ENCODE results near the gene OGFRL1.

The OGFRL1 gene

GRCh38 chr6:71287038-71287437, 1.6 kb upstream of the OGFRL1 start:
- no peak for DNase-seq (ENCODE audit: low read depth in 2 of 2)

- DNase-seq (ENCODE audit: low read depth in 2 of 2): no peak
Measured at GRCh38 chr6:71287926-71288227, 734 bp upstream of the OGFRL1 start.

GRCh38 chr6:71289039-71289801, 609 bp downstream of the OGFRL1 start:
- no peak for DNase-seq (ENCODE audit: low read depth in 2 of 2)

DNA sequence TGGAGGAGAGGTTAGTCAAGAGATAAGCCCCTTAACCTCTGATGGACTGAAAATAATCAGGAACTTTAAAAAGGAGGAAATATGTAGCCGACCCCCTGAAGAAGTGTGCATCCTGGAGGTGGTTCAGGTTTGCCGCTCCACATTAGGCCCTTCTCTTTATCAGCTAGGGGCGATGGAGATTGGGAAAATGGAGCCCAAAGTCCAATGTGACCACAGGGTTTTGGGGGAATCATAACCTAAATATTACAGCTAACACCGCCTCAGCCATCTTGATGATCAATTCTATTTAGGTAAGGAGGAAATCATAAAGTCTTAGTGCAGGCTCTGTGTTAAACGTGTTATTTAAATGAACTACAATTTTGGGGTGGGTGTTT, 1.2 kb downstream of the OGFRL1 start:
- no peak for DNase-seq (ENCODE audit: low read depth in 2 of 2)

DNA sequence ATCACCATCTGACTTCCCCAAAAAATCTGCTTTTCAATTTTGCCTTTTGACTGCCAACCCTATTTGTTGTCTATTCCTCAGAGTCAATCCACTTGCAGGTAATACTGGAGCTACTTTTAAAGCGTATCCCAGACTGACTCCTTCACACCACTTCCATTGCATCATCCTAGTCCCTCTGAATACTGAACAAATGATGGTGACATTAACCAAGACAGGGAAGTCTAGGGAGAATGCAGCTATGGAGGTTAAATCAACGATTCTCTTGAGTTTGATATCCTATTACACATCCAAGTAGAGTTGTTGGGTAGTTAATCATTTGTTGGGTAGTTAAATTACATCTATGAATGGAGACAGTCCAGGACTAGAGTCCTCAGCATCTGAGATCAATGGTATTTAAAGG, 2.0 kb downstream of the OGFRL1 start:
- DNase-seq (ENCODE audit: low read depth in 2 of 2): no peak

DNA sequence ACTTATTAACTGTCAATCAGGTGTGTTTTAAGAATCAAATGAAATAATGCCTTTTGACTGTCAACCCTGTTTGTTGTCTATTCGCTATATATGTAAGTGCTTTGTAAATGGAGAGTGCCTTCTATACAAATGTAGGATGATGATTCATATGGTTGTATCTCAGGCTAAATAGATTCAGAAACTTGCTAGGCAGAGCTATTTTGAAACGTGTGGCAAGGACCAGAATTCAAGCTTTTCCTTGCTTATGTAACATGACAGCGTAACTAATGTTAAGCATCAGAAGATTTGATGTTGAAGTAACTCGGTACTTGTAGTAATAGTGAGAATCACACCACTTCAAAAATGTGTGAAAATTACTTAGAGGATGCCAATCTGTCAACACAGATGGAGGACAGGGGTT, 3.4 kb downstream of the OGFRL1 start:
- DNase-seq (ENCODE audit: low read depth in 2 of 2): no peak

DNA sequence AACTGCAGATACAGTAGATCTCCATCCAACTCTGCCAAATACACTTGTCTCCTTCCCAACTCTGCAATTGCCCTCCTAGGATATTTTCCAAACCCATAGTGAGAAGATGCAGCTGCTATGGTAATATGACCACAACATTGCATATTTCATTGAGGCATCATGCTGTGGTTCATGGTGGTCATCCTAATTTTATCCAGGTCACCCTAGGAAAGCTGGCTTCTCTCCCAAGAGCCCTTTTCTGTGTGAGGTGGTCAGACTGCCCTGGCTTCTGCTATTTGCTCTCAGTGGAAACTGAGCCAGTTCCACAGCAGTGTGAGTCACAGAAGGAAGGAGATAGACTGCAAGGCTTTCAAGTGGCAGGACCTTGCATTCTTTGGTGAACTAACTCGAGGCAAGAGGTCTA, 5.5 kb downstream of the OGFRL1 start:
- no peak for DNase-seq (ENCODE audit: low read depth in 2 of 2)

DNA sequence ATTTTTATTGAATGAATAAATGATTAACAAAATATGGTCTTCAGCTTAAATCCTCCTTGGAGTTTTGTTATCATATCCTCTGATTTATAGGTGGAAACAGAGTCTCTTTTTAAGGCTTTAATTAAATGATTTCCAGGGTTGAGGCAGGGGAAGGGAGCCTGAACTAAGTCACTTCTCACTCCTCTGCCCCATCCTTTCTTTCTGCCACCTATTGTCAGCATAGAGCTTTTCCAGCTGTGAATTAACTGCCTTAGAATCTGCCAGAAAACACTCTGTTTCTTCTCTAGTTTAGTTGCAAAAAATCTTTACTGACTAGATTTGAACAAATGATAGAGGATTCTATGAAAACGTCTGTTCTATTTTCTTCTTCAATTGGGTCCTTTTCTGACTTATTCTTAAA, 9.8 kb downstream of the OGFRL1 start:
- no peak for DNase-seq (ENCODE audit: low read depth in 2 of 2)

- no peak for DNase-seq (ENCODE audit: low read depth in 2 of 2)
Measured at GRCh38 chr6:71299541-71300470, 11.2 kb downstream of the OGFRL1 start.

- DNase-seq (ENCODE audit: low read depth in 2 of 2): no peak
Measured at GRCh38 chr6:71300561-71301168, 12.1 kb downstream of the OGFRL1 start.

DNA sequence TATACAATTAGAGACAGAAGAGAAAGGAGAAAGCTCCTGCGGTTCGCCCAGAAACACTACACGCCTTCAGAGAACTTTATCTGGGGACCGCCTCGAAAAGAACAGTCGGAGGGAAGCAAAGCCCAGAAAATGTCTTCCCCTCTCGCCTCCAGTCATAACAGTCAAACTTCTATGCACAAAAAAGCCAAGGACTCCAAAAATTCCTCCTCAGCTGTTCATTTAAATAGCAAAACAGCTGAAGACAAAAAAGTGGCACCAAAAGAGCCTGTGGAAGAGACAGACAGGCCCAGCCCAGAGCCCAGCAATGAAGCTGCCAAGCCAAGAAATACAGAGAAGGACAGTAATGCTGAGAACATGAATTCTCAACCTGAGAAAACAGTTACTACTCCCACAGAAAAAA, 12.9 kb downstream of the OGFRL1 start:
- no peak for DNase-seq (ENCODE audit: low read depth in 2 of 2)

DNA sequence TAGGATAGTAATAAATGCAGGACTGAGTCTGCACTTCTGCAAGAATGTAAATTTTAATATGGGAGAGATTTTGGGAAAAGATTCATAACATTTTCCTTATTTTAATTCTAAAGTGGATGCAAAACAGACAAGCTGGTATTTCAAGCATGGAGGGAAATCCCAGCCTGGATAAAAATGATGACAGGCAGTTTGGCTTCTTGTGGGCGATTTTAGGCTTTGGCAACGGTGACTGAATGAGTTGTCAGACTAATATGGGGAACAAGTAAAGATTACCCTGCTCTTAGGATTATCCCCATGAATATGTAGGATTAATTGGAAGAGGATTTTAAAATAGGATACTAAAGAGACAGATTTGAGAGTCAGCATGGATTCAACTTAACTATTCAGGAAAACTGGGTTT, 21.0 kb downstream of the OGFRL1 start:
- DNase-seq (ENCODE audit: low read depth in 2 of 2): no peak

DNA sequence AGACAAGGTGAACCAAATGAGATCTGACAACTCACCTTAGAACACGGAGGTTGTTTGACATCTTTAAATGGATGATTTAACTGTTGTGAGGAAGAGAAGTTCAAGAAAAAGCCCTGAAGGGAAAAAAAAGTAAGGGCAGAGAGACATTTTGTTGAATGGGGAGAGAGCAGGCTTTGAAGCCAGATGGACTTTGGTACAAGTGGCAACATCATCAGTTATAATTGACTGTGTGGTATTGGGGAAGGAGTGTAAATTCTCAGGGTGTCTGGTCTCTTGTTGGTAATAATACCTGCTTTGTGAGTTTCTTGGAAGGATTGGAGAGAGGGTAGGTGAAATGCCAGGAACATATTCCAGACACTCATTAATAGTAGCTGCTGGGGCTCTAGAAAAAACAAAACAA, 21.6 kb downstream of the OGFRL1 start:
- no peak for DNase-seq (ENCODE audit: low read depth in 2 of 2)

- DNase-seq (ENCODE audit: low read depth in 2 of 2): no peak
Measured at GRCh38 chr6:71312089-71312488, 23.5 kb downstream of the OGFRL1 start.

DNA sequence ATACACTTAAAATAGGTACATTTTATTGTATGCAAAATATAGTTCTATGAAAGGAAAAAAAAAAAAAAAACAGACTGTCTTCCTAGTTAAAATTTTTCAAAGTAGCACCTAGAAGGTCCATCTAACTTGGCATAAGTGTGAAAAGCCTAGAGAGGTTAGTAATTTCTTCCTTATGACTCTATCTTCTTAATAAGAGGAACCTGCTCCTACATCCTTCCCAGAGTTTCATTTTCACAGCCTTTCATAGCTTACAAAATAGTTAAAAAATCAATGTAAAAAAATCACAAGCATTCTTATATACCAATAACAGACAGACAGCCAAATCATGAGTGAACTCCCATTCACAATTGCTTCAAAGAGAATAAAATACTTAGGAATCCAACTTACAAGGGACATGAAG, 28.8 kb downstream of the OGFRL1 start:
- no peak for DNase-seq (ENCODE audit: low read depth in 2 of 2)

GRCh38 chr6:71320041-71320440, 31.4 kb downstream of the OGFRL1 start:
- DNase-seq (ENCODE audit: low read depth in 2 of 2): no peak

GRCh38 chr6:71321314-71321713, 32.7 kb downstream of the OGFRL1 start:
- DNase-seq (ENCODE audit: low read depth in 2 of 2): no peak

GRCh38 chr6:71324194-71324785, 35.7 kb downstream of the OGFRL1 start:
- no peak for DNase-seq (ENCODE audit: low read depth in 2 of 2)

DNA sequence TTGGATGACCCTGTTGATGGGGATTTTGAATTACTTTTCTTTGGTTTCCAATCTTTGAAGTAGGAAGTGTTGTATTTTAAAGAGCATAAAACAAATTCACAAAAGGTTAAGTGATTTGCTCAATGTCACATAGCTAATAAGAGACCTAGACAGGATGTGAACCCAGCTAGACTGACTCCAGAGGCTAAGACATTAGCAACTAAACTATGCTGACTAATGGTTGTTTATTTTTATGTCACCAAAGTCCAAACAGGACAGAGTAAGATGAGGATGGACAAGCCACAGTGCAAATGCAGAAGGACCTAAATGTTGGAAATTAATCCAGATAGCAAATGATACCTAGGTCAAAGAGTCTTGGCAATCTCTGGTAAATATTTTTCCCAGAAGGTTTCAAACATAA, 38.0 kb downstream of the OGFRL1 start:
- DNase-seq (ENCODE audit: low read depth in 2 of 2): no peak

GRCh38 chr6:71330501-71330900, 41.9 kb downstream of the OGFRL1 start:
- DNase-seq (ENCODE audit: low read depth in 2 of 2): no peak

- DNase-seq (ENCODE audit: low read depth in 2 of 2): no peak
Measured at GRCh38 chr6:71332012-71332411, 43.4 kb downstream of the OGFRL1 start.

GRCh38 chr6:71333050-71333449, 44.4 kb downstream of the OGFRL1 start:
- no peak for DNase-seq (ENCODE audit: low read depth in 2 of 2)

- DNase-seq (ENCODE audit: low read depth in 2 of 2): no peak
Measured at GRCh38 chr6:71333697-71334096, 45.1 kb downstream of the OGFRL1 start.

Measured in stimulated activated CD8-positive, alpha-beta memory T cell treated with anti-CD3 and anti-CD28 coated beads, Interleukin-15, amount 100 ng/mL, for 4 hours (primary cell).